Stimulated activated CD4-positive, alpha-beta T cell treated with anti-CD3 and anti-CD28 coated beads, Interleukin-4, amount 100 ng/mL, for 48 hours (primary cell): ENCODE measurements around the gene NRP2.

ENCODE experiments used
- DNase-seq, 2 donors: peaks; one replicate each; pipeline ENCODE4 v3.0.0-alpha.2; 2020; ENCODE audit warnings: low read depth in 2 of 2

Gene NRP2

GRCh38 chr2:205775097-205775877 is 93.0 kb downstream of the NRP2 start:
- no peak for DNase-seq

- peak; percentile 24 to 43 for DNase-seq
These were observed 93.8 kb downstream of the NRP2 start for GRCh38 chr2:205776139-205776538.

GRCh38 chr2:205776720-205777119 is 94.4 kb downstream of the NRP2 start:
- no peak for DNase-seq

- no peak for DNase-seq
These were observed 96.1 kb downstream of the NRP2 start for GRCh38 chr2:205778356-205778755.

- no peak for DNase-seq
These were observed 98.3 kb downstream of the NRP2 start for GRCh38 chr2:205780645-205781044.

GRCh38 chr2:205781244-205781931 is 99.1 kb downstream of the NRP2 start:
- no peak for DNase-seq

GRCh38 chr2:205782941-205783340 is 100.6 kb downstream of the NRP2 start:
- DNase-seq, result no peak

- DNase-seq, result no peak
These were observed 101.7 kb downstream of the NRP2 start for GRCh38 chr2:205783872-205784499.

- no peak for DNase-seq
These were observed 103.4 kb downstream of the NRP2 start for GRCh38 chr2:205785507-205786260.

- no peak for DNase-seq
These were observed 104.7 kb downstream of the NRP2 start for GRCh38 chr2:205786976-205787375.

- no peak for DNase-seq
These were observed 105.5 kb downstream of the NRP2 start for GRCh38 chr2:205787761-205788160.

GRCh38 chr2:205789906-205790305 is 107.6 kb downstream of the NRP2 start:
- no peak for DNase-seq

GRCh38 chr2:205792908-205793307 is 110.6 kb downstream of the NRP2 start:
- no peak for DNase-seq

GRCh38 chr2:205796805-205797313 is 114.6 kb downstream of the NRP2 start:
- no peak for DNase-seq

GRCh38 chr2:205797866-205798265 is 115.6 kb downstream of the NRP2 start:
- DNase-seq, result no peak

GRCh38 chr2:205800224-205800623 is 117.9 kb downstream of the NRP2 start:
- no peak for DNase-seq

- DNase-seq, result no peak
These were observed 118.5 kb downstream of the NRP2 start for GRCh38 chr2:205800773-205801172.

- DNase-seq, result no peak
These were observed 119.8 kb downstream of the NRP2 start for GRCh38 chr2:205802065-205802464.

GRCh38 chr2:205802941-205803340 is 120.6 kb downstream of the NRP2 start:
- DNase-seq, result no peak

GRCh38 chr2:205803500-205803899 is 121.2 kb downstream of the NRP2 start:
- DNase-seq, result no peak

- no peak for DNase-seq
These were observed 122.8 kb downstream of the NRP2 start for GRCh38 chr2:205805136-205805535.
